ENCODE data around the gene OST4.

The OST4 gene

DNA sequence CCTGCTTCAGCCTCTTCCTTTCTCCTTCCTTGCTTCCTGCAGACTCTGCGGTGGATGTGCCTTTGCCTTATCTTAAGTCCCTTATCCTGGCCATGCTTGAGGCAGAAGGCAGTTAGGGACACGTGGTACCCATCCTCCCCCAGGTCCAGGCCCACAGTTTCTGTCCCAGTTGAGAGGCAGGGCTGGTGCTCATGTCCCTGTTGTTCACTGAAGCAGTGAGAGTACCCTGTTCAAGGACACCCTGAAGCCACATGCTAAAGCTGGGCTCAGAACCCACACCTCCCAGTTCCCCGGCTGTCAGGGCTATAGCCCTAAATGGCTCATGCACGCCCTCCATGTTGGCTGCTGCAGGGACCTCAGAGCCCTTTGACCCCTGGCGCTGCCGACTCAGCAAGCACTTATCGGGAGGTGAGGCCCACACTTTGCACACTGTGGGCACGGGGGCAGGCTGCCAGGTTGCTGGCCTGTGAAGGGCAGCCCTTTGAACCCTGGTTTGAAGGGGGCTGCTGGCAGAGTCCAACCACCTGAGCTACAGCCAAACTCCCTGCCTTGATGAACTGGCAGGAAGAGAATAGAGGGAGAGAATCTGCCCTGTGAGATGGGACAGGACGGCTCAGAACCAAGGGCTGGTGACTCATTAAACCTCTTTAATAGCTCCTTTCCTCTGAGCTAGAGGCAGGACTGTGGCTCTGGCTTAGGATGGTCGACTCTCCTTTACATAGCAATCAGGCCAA, 21.4 kb upstream of the OST4 start:
- Histone ChIP-seq H3K4me2 (ENCODE audit: low read depth, low read length) (no peak overlapping the region), H3K4me3 (ENCODE audit: low read length) (no peak overlapping the region), H3K27me3 (replicated peaks; ENCODE audit: insufficient read depth, low read length) (no peaks in the 10 kb centered on the region), H3K9ac (ENCODE audit: low read length) (no peak overlapping the region), H3K4me1 (ENCODE audit: low read length) (peaks cover 4% of the 10 kb centered on the region; the same call in 1 of the 2 replicates), H4K20me1 (ENCODE audit: insufficient read depth, low read length) (no peaks in the 10 kb centered on the region), H3F3A (ENCODE audit: insufficient read depth, low read length) (no peaks in the 10 kb centered on the region), H3K9me2 (replicated peaks; ENCODE audit: insufficient read depth, low read length) (no peaks in the 10 kb centered on the region), H3K27ac (ENCODE audit: low read length) (no peak overlapping the region), H3K79me2 (ENCODE audit: low read length) (peaks cover 14% of the 10 kb centered on the region), H3K36me3 (replicated peaks; ENCODE audit: insufficient read depth, low read length) (no peaks in the 10 kb centered on the region), H2AFZ (ENCODE audit: low read length) (no peak overlapping the region), H3K9me3 (replicated peaks; ENCODE audit: insufficient read depth, low read length) (no peaks in the 10 kb centered on the region)
- TF ChIP-seq EZH2 (optimal IDR thresholded peaks at IDR 0.05; ENCODE audit: low read depth, low read length) = no peak
- TF ChIP-seq EZH2phosphoT487 (IDR thresholded peaks at IDR 0.05; ENCODE audit: low read length) = no peak
- TF ChIP-seq, protein P1, sequence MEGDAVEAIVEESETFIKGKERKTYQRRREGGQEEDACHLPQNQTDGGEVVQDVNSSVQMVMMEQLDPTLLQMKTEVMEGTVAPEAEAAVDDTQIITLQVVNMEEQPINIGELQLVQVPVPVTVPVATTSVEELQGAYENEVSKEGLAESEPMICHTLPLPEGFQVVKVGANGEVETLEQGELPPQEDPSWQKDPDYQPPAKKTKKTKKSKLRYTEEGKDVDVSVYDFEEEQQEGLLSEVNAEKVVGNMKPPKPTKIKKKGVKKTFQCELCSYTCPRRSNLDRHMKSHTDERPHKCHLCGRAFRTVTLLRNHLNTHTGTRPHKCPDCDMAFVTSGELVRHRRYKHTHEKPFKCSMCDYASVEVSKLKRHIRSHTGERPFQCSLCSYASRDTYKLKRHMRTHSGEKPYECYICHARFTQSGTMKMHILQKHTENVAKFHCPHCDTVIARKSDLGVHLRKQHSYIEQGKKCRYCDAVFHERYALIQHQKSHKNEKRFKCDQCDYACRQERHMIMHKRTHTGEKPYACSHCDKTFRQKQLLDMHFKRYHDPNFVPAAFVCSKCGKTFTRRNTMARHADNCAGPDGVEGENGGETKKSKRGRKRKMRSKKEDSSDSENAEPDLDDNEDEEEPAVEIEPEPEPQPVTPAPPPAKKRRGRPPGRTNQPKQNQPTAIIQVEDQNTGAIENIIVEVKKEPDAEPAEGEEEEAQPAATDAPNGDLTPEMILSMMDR (IDR thresholded peaks at IDR 0.05; ENCODE audit: low read length) = no peak
- no peak for DNase-seq

DNA sequence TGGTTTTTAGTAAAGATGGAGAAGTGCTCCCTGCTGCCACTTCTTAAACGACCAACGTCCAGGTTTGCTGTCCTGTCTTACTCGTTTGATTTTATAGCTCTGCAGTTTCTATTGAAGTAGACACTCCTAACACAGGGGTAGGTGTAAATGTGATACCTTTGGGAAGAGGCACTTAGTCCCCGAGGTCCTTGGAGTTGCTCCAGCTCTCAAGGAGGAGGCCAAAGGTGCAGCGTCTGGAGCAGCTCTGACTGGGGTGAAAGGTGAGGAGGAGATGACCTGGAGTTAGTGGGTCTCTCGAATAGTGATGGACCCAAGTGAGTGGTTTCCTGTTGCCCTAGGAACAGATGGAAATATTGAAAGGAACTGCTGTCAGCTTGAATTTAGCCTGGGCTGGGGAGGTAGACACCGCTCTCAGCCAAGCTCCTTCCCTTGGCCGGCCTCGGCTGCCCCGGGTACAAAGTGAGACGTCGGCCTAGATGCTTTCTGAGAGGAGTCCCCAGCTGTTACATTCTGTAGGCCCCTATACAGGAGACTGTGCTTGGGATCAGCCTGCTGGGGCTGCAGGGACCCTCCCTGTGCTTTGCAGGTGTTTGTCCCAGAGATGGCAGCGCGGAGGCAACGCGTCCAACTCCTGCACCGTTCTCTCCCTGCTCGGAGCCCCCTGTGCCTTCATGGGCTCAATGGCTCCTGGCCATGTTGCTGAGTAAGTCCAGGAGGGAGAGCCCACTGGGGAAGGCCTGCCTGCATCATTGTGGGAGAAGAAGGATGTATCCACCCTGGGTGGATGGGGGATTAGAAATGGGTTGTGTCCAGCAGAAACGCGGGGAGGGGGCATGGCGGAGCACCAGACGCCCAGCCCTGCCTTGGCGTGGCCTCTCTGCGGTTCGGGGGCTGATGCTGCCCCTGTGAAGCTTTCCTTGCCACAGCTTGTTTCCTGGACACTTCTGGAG, 20.6 kb upstream of the OST4 start:
- Histone ChIP-seq H3K9me2 (replicated peaks; ENCODE audit: insufficient read depth, low read length) (no peaks in the 10 kb centered on the region), H3F3A (ENCODE audit: insufficient read depth, low read length) (peaks cover 8% of the 10 kb centered on the region), H3K4me3 (ENCODE audit: low read length) (no peak overlapping the region), H4K20me1 (ENCODE audit: insufficient read depth, low read length) (no peaks in the 10 kb centered on the region), H3K27me3 (replicated peaks; ENCODE audit: insufficient read depth, low read length) (no peaks in the 10 kb centered on the region), H3K79me2 (ENCODE audit: low read length) (peaks cover 18% of the 10 kb centered on the region), H3K36me3 (replicated peaks; ENCODE audit: insufficient read depth, low read length) (no peaks in the 10 kb centered on the region), H2AFZ (ENCODE audit: low read length) (no peak overlapping the region), H3K9ac (ENCODE audit: low read length) (no peak overlapping the region), H3K4me1 (ENCODE audit: low read length) (peaks cover 8% of the 10 kb centered on the region), H3K4me2 (ENCODE audit: low read depth, low read length) (no peak overlapping the region), H3K27ac (ENCODE audit: low read length) (no peak overlapping the region), H3K9me3 (replicated peaks; ENCODE audit: insufficient read depth, low read length) (no peaks in the 10 kb centered on the region)
- TF ChIP-seq EZH2phosphoT487 (IDR thresholded peaks at IDR 0.05; ENCODE audit: low read length) (no peak), EZH2 (optimal IDR thresholded peaks at IDR 0.05; ENCODE audit: low read depth, low read length) (no peak)
- TF ChIP-seq, protein P1 (IDR thresholded peaks at IDR 0.05; ENCODE audit: low read length) = no peak
- DNase-seq = no peak

DNA sequence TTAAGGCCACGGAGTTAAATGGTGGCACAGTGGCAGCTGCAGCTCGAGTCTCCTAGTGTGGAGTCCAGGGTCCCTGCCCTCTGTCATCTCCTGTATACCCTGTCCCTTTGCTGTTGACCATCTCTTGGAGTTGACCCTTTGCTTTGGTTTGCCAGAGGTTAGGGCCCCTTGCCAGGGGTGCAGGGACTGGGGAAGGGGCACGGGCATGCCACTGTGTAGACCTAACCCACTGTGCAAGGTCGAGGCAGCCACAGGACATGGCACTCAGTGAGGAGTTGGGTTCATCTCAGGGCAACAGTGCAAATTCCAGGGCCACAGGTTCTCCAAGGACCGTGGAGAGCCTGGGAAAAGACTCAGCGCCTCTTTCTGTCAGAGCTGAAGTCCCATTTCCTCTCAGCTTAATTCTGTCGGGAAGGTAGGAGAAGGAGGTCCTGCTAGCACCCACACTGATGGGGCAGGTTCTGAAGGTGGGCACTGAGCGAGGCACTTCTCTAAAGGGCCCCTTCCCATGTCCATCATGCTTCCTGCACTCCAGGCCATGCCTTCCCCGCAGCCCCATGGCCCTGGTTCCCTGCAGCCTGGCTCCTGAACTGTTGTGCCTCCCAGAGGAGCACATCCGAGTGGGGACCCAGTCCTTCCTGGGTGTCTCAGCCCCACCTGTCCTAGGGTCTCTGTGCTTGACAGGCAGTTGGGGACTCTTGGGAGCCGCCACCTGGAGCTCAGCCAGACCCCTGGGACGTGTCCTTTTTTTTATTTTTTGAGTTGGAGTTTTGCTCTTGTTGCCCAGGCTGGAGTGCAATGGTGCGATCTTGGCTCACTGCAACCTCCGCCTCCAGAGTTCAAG, 17.9 kb upstream of the OST4 start:
- Histone ChIP-seq H3K9ac (ENCODE audit: low read length) (no peak overlapping the region), H4K20me1 (ENCODE audit: insufficient read depth, low read length) (no peaks in the 10 kb centered on the region), H3K4me2 (ENCODE audit: low read depth, low read length) (no peak overlapping the region), H3K27me3 (replicated peaks; ENCODE audit: insufficient read depth, low read length) (no peaks in the 10 kb centered on the region), H3K27ac (ENCODE audit: low read length) (no peak overlapping the region), H3K9me2 (replicated peaks; ENCODE audit: insufficient read depth, low read length) (no peaks in the 10 kb centered on the region), H3K36me3 (replicated peaks; ENCODE audit: insufficient read depth, low read length) (no peaks in the 10 kb centered on the region), H3K9me3 (replicated peaks; ENCODE audit: insufficient read depth, low read length) (no peaks in the 10 kb centered on the region), H3K4me1 (ENCODE audit: low read length) (peaks cover 4% of the 10 kb centered on the region; the same call in 1 of the 2 replicates), H3F3A (ENCODE audit: insufficient read depth, low read length) (peaks cover 17% of the 10 kb centered on the region), H3K79me2 (ENCODE audit: low read length) (peaks cover 18% of the 10 kb centered on the region), H2AFZ (ENCODE audit: low read length) (no peak overlapping the region), H3K4me3 (ENCODE audit: low read length) (no peak overlapping the region)
- TF ChIP-seq EZH2 (optimal IDR thresholded peaks at IDR 0.05; ENCODE audit: low read depth, low read length) (no peak), EZH2phosphoT487 (IDR thresholded peaks at IDR 0.05; ENCODE audit: low read length) (no peak)
- TF ChIP-seq, protein P1 (IDR thresholded peaks at IDR 0.05; ENCODE audit: low read length) = no peak
- DNase-seq = no peak
